HG03378 (cell line): ENCODE results near the gene IQGAP1.
"Not testable (repeated sequence)": the region's sequence is repeated elsewhere in the genome, so short reads cannot be mapped to it uniquely, and the experiment has no call there.

ENCODE experiments used
- ATAC-seq: cut with Tn5 transposase; IDR thresholded peaks from one replicate; pipeline ENCODE4 v1.9.1; 2021; ENCODE audit warnings: mild to moderate bottlenecking, moderate library complexity; ENCODE audit not compliant: unreplicated experiment

IQGAP1 gene

DNA sequence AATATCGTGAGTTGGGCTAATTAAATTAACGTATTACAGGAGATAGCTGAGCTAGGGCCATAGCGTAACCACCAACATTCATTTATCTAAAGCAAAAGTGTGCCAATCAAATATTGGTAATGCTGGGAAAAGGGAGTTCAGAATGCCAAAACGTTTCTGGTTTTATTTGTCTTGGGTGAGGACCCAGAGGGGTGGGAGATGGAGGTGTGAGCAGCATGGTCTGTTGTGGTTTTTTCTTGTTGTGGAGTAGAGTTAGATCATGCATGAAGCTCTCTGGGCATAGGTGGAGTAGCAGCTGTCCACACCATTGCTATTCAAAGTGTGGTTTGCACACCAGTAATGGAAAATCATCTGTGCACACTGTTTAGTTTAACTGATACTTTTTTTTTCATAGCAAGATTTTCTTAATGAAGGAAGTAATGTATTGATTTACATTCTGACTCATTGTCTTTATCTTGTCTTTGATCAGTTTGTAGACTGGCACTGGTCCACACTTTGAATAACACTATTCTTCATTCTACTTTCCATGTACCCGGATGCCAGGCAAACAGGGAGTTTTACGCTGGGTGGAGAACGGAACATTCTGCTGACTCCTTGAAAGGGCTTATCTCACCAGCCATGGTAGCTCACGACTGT is 90.9 kb downstream of the IQGAP1 start:
- ATAC-seq, result no peak

DNA sequence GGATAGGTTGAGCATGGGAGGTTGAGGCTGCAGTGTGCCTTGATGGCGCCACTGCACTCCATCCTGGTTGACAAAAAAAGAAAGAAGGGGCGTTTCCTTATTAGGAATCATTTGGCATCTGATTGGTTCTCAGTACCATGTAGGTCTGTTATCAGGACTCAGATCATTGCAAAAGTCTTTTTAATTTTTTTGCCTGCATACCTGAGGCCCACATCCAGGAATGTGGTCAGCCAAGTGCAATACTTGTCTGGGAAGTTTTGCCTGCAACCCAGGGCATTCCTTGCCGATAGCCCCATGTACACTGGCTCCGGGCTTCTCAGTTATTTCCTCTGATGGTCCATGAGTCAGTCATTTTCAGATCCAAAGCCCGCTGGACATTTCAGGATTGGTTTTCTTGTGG is 91.6 kb downstream of the IQGAP1 start:
- ATAC-seq, result no peak

DNA sequence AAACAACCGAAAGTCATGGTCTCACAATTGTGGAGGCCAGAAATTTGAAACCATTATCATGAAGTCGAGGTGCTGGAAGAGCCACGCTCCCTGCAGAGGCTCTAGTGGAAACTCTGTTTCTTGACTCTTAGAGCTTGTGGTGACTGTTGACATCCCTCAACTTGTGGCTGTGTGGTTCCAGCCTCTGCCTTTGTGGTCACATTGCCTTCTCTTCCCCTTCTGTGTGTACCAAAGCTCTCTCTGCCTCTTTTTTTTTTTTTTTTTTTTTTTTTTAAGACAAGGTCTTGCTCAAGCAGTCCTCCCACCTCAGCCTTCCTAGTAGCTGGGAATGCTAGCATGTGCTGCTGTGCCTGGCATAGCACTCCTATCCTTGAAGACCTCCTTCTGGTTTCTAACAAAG is 93.0 kb downstream of the IQGAP1 start:
- no peak for ATAC-seq

DNA sequence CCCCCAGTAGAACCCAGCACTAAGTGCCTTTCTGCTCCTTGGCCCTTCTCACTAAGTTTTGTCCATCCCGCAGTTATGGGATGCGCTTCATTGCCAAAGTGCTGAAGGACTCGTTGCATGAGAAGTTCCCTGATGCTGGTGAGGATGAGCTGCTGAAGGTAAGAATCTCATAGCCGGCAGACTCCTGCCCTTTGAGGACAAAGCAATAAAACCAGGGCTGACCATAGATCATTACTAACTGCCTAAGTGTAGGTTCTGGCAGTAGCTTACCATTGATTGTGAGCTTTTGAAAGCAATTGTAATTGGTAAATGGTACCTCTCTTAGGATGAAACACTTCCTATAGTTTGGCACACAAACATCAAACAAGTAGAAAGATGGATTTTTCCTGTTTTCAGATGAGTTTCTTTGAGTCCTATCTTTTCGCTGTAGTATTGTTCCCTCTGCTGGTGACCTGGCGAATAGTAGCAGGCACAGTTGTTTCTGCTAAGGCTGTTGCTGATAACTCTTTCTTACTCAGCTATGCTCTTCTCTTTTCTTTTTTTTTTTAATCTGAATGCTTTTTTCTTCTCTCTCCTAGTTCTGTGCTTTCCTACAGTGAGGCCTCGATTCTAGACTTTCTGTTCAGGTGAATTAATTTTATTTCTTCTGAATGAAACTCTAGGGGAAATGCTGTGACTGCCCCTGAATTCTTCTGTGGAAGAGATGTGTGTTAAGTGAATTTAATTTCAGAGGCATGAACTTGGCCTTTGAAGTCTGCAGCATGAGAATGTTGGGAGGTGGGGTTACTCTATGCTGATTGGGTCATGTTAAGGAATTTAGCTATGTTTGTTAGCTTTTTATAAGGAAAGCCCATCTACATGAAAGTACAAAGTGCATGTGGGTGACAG is 94.3 kb downstream of the IQGAP1 start:
- ATAC-seq, result no peak

DNA sequence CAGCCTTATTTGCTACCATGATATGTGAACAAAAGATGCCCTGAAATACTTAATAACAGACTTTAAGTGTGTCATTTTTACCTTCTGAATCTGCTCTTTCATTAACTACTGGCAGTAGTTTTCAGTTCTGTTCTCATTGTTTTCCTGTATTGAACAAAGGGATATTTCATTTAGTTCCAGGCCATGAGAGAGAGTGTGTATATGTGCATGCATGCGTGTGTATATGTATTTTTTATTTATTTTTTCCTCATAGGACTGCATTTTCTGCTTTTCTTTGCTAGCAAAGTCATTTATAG is 94.9 kb downstream of the IQGAP1 start:
- no peak for ATAC-seq

DNA sequence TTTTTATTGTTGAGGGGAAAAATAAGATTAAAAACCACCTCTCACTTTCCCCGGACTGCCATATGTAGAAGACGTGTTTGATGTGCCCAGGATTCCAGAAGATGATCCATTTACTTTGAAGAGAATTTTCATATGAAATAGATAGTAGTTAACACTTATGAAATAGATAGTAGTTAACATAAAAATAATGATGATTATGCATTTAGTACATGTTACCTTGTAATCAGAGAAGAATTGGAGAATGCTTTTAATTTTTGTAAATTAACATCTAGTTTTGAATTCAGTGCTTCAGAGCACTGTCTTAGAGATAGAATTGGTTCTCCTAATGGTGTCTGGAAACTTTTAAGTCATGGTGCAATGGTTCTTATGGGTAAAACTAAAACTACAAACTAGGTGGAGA is 95.6 kb downstream of the IQGAP1 start:
- no peak for ATAC-seq

DNA sequence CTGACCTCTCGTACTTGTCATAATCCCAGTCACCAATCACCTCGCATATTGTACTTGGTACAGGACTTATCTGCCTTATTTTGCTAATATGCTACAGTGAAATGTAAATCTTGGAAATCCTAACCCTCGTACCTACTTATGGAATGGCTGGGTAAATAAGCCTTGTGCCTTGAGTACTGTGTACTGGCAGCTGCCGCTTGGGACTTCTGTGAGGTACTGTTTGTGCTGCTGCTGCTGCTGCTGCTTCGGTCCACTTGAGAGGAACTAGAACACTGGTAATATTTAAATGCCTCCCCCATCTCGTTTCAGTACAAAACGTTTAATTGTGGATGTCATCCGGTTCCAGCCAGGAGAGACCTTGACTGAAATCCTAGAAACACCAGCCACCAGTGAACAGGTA is 99.1 kb downstream of the IQGAP1 start:
- ATAC-seq, result no peak

DNA sequence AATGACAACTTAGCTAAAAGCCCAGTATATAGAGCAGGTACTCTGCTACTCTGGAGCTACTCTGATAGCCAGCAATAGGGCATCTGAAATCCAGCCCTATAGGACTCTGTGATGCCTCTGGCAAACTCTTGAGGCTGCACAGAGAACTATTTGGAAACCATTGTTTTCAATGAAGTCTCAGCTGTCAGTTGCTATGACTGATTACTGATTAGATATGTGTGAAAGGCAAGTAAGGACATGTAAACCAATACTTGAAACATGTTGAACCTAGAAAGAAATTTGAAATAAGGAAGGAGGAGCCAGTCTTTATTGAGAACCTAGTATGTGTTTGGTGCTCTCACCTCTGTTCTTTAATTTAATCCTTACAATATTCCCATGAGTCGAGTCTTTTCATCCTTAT is 101.5 kb downstream of the IQGAP1 start:
- no peak for ATAC-seq

DNA sequence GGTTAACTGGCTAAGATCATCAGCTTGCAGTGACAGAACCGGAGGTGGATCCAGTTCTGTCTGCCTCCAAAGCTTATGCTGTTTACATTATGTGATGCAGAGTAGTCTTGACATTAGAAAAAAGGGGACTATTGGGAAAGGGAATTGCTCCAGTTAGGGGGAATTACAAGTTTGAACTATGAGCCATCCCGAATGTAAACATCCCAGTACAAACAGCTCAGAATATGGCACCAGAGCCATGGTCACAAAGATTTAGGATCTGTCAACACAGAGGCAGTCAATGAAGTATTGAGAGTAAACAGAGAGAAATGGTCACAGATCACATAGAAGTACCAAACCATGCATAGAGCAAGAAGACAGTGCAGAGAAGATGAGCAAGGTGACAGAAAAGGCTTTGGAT is 101.9 kb downstream of the IQGAP1 start:
- ATAC-seq, result no peak

DNA sequence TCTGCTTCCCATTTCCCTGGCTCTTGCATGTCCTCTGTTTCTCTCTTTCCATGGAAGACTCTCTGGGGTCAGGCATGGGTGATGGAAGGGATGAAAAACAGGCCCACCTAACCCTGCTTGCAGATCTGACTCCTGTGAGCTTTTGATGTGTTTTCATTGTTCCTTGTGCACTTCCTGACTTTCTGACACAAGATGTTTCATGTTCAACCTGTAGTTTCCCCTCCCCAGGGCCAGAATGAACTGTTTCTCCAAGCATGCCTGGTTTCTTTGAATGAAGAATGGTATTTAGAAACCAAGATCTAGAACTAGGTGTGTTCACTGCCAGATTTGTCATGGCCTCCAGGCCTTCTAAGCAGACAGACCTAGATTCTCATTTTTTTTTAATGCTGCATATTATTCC is 105.6 kb downstream of the IQGAP1 start:
- no peak for ATAC-seq

DNA sequence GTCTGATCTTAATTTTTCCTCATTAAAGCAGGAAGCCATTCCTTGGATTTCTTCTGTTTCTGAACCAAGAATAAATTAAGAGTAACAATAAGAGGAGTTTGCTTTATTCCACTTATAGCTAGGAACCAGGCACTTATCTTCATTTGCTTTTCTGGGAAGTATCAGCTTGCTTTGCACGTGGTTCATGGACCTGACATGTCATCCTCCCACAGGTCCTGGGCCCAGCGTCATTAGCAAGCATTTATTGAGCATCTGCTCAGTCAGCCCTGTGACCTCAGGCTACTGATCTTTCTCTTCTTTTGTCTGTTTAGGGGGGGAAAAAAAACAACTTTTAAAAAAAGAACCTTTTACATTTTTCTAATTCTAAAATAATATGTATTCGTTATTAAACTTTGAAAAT is 107.0 kb downstream of the IQGAP1 start:
- no peak for ATAC-seq

DNA sequence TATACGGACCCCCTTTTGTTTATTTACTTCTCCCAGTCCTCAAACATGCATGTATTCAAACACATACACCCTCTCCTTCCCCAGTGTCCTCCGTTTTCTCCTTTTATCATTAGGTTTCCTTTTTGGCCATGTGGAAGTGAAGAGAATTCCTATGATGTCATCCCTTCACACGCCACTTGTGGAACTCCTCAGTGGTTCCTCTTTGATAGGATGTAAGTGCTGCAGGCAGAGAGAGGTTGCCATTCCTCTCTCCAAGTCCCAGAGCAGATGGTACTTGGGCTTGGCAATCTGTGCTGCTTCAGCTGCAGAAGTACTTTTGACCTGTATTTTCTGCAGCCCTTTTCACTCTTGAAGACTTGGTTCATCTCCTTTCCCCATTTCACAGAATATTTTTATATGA is 108.7 kb downstream of the IQGAP1 start:
- no peak for ATAC-seq

DNA sequence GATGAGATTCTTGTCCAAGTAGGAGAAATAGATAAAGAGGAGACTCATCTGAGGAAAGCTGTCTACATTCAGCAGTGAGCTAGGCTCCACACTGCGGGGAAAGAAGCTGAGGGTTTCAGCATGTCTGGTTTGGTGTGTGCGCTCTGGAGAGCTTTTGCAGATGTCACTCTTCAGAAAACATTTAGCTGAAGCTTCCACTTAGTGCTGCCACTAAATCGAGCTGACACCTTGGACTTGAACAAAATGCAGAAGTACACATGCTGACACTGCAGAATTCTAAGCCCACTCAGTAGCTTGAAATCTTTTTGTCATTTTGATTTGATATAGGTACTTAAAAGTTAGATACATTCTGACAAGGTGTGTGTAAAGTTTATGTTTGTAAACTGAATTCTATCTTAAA is 109.3 kb downstream of the IQGAP1 start:
- ATAC-seq, result no peak

DNA sequence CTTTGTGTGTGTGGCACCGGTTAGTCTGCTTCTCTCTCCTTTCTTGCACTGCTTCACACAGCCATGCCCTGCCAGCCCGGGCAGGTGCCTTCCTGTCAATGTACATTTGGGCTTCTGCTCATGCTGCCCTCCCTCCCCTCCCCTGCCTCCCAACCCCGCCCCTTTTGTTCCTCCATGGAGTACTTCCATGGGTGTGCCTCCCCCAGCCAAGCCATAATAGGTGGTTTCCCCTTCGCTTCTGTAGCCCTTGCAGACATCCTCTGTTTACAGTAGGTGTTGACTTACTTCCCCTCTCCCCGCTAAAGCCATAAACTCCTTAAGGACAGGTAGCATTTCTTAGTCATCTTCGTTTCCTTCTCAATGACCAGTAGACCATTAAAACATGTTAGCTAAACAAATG is 109.9 kb downstream of the IQGAP1 start:
- no peak for ATAC-seq

DNA sequence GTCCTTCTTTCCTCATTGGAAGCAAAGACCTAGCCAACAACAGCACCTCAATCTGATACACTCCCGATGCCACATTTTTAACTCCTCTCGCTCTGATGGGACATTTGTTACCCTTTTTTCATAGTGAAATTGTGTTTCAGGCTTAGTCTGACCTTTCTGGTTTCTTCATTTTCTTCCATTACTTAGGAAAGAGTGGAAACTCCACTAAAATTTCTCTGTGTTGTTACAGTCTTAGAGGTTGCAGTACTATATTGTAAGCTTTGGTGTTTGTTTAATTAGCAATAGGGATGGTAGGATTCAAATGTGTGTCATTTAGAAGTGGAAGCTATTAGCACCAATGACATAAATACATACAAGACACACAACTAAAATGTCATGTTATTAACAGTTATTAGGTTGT is 112.1 kb downstream of the IQGAP1 start:
- ATAC-seq, result no peak

DNA sequence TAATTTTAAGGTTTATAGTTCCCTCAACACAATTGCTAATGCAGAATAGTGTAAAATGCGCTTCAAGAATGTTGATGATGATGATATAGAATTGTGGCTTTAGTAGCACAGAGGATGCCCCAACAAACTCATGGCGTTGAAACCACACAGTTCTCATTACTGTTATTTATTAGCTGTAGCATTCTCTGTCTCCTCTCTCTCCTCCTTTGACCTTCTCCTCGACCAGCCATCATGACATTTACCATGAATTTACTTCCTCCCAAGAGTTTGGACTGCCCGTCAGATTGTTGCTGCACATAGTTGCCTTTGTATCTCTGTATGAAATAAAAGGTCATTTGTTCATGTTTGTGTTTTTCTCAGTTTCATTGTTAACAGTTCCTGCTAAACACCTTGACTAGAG is 113.9 kb downstream of the IQGAP1 start:
- no peak for ATAC-seq

DNA sequence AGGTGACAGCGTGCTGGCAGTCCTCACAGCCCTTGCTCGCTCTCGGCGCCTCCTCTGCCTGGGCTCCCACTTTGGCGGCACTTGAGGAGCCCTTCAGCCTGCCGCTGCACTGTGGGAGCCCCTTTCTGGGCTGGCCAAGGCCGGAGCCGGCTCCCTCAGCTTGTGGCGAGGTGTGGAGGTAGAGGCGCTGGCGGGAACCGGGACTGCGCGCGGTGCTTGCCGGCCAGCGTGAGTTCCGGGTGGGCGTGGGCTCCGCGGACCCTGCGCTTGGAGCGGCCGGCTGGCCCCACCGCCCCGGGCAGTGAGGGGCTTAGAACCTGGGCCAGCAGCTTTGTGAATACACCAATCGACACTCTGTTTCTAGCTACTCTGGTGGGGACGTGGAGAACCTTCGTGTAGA is 122.7 kb downstream of the IQGAP1 start:
- not testable (repeated sequence) for ATAC-seq

DNA sequence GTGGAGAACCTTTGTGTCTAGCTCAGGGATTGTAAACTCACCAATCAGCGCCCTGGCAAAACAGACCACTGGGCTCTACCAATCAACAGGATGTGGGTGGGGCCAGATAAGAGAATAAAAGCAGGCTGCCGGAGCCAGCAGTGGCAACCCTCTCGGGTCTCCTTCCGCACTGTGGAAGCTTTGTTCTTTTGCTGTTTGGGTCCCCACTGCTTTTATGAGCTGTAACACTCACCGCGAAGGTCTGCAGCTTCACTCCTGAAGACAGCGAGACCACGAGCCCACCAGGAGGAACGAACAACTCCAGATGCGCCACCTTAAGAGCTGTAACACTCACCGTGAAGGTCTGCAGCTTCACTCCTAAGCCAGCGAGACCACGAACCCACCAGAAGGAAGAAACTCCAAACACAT is 123.2 kb downstream of the IQGAP1 start:
- not testable (repeated sequence) for ATAC-seq

DNA sequence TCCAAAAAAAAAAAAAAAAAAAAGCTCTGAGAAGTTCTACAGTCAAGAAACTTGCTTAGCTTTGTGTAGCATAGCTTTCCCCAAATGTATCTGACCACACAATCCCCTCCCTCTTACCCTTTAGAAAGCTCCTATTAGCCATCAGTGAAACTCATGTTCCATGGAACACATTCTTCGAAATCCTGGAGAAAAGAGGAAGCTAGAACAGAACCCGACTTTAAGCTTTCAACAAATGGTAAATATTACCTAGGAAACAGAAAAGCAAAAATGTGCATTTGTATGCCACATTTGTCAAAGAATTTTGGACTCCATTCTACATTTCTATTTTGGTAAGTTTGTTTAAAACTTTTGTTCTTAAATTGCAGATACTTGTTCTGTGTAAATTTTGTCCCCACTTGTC is 124.2 kb downstream of the IQGAP1 start:
- ATAC-seq, result no peak

DNA sequence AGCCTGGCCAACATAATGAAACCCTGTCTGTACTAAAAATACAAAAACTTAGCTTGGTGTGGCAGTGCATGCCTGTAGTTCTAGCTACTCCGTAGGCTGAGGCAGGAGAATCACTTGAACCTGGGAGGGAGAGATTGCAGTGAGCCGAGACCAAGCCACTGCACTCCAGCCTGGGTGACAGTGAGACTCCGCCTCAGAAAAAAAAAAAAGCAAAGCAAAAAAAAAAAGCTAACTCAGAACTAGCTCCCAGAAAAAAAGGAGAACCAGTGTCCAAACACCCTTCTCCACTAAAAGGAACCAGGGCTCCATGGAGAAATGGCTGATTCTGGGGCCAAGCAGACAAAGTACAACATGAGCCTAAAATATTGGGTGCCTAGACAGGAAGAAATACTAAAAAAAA is 124.9 kb downstream of the IQGAP1 start:
- no peak for ATAC-seq

DNA sequence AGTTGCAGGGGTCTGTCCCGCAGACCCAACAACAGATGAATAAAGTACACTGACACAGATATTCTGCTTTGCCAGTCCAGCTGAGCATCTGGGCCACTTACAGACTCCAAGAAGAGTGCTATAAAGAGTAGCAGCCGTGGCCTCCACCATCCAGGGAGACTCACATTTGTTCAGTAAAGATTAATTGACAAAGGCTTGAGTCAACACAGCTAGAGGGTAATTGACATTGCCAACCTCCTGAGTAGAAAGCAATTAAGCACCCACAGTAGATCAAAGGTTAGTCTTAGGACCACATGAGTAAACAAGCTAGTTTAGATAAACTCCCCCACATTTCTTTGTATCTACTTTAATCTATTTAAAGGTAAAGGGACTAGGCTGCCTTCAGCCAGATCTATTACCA is 125.4 kb downstream of the IQGAP1 start:
- ATAC-seq, result no peak

DNA sequence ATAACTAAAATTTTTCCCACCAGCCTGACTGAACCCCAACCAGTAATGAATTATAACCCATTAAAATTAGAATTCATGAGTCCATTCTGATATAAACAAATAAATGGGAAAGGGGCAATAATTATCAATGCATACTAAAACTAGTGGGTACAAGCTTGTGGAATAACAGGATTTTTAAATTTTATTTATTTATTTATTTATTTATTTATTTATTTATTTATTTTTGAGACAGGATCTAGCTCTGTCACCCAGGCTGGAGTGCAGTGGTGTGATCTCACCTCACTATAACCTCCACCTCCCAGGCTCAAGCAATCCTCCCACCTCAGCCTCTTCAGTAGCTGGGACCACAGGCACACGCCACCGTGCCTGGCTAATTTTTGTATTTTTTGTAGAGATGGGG is 125.9 kb downstream of the IQGAP1 start:
- not testable (repeated sequence) for ATAC-seq

DNA sequence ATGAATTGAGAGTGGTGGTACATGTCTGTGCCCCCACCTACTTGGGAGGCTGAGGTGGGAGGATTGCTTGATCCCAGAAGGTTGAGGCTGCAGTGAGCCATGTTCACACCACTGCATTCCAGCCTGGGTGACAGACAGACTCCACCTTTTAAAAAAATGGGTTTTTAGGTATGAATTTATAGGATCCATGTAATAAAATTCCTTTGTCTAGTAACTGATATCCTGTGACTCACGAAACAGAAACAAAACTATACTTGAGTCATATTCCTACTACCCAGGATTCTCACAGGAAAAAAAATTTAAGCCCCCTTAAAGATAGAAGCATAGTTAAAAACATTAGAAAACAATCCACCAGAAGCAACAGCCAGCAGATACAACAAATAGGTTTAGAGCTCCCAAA is 131.6 kb downstream of the IQGAP1 start:
- no peak for ATAC-seq
